Osteoblast (primary cell): ENCODE measurements around the gene TTLL5. TPM values are rescaled to one million over a fixed set of nuclear protein-coding genes. Genes with fewer than 3 reads are reported as not detected.

Experiments
- DNase-seq: peaks from one replicate; pipeline ENCODE4 v3.0.0; 2011; ENCODE audit warnings: low spot score, mixed read lengths; ENCODE audit not compliant: insufficient read length; ENCODE audit errors: missing footprints
- H2AFZ ChIP-seq: 2 replicates; pipeline ENCODE4 v1.6.0; 2011; ENCODE audit warnings: mild to moderate bottlenecking, low read length
- H3K27ac ChIP-seq: 2 replicates; pipeline ENCODE4 v1.5.1; 2011; ENCODE audit warnings: mild to moderate bottlenecking, low read depth, low read length, moderate library complexity
- H3K27me3 ChIP-seq: 2 replicates; pipeline ENCODE4 v1.6.0; 2012; ENCODE audit warnings: mild to moderate bottlenecking, control low read depth, inconsistent platforms, low read length, moderate library complexity; ENCODE audit not compliant: insufficient read depth
- H3K36me3 ChIP-seq: 2 replicates; pipeline ENCODE4 v1.5.1; 2011; ENCODE audit warnings: mild to moderate bottlenecking, low read length, control low read depth, moderate library complexity; ENCODE audit not compliant: insufficient read depth
- H3K4me1 ChIP-seq: 2 replicates; pipeline ENCODE4 v1.5.1; 2011; ENCODE audit warnings: mild to moderate bottlenecking, low read length, control low read depth, moderate library complexity; ENCODE audit not compliant: insufficient read depth
- H3K4me2 ChIP-seq: 2 replicates; pipeline ENCODE4 v1.6.0; 2011; ENCODE audit warnings: mild to moderate bottlenecking, low read length; ENCODE audit not compliant: insufficient read depth
- H3K4me3 ChIP-seq: fragments of 200-600 bp; sonication (generic); 3 replicates; pipeline ENCODE4 v1.5.1; 2012; ENCODE audit warnings: mild to moderate bottlenecking, low read length, inconsistent platforms; ENCODE audit not compliant: insufficient read depth
- H3K79me2 ChIP-seq: 2 replicates; pipeline ENCODE4 v1.6.0; 2012; ENCODE audit warnings: mild to moderate bottlenecking, low read length, control low read depth, inconsistent platforms; ENCODE audit not compliant: insufficient read depth
- H3K9me3 ChIP-seq: 2 replicates; pipeline ENCODE4 v1.5.1; 2011; ENCODE audit warnings: low read depth, low read length, control low read depth
- H4K20me1 ChIP-seq: 2 replicates; pipeline ENCODE4 v1.6.0; 2012; ENCODE audit warnings: mild to moderate bottlenecking, low read length, control low read depth; ENCODE audit not compliant: insufficient read depth
- total RNA-seq: library from RNA; depleted of rRNA; stranded (reverse); fragments of >200 nt; gene quantifications from 2 replicates; pipeline ENCODE4 v1.2.3, GENCODE V29; 2012
- TF ChIP-seq, protein P1 (sequence below): IDR thresholded peaks from 2 replicates; pipeline ENCODE4 v1.5.1; 2011; ENCODE audit warnings: mild to moderate bottlenecking, low read depth, low read length, moderate library complexity; ENCODE audit errors: extremely low read depth

The TTLL5 gene
- total RNA-seq, 1 donor, result 30.4 TPM

DNA sequence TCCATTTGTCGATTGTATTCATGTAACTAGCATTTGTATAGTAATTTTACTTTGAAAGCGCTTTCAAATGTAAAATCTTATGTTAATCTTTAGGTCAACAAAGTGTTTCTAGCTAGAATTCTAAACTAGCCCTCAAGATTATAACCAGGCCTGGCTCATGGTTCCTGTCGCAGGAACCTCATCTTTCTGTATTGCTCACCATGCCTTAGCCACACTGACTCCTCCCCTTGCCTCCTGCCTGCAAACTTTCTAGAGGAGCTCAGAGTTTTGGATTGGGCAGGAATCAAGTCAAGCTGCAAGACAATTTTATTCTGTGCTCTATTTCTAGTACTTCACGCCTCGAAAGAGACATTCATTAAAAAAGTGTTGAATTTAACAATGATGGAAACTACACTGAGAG lies 220.9 kb downstream of the TTLL5 start:
- H3K79me2 ChIP-seq, result no peaks in the 10 kb centered on the region
- no peak overlapping the region for H3K4me3 ChIP-seq
- H3K27ac ChIP-seq, result no peak overlapping the region
- DNase-seq, result no peak
- no peaks in the 10 kb centered on the region for H3K36me3 ChIP-seq
- no peak overlapping the region for H3K4me2 ChIP-seq
- no peaks in the 10 kb centered on the region for H3K27me3 ChIP-seq
- no peaks in the 10 kb centered on the region for H3K9me3 ChIP-seq
- no peak overlapping the region for H2AFZ ChIP-seq
- TF ChIP-seq, protein P1, sequence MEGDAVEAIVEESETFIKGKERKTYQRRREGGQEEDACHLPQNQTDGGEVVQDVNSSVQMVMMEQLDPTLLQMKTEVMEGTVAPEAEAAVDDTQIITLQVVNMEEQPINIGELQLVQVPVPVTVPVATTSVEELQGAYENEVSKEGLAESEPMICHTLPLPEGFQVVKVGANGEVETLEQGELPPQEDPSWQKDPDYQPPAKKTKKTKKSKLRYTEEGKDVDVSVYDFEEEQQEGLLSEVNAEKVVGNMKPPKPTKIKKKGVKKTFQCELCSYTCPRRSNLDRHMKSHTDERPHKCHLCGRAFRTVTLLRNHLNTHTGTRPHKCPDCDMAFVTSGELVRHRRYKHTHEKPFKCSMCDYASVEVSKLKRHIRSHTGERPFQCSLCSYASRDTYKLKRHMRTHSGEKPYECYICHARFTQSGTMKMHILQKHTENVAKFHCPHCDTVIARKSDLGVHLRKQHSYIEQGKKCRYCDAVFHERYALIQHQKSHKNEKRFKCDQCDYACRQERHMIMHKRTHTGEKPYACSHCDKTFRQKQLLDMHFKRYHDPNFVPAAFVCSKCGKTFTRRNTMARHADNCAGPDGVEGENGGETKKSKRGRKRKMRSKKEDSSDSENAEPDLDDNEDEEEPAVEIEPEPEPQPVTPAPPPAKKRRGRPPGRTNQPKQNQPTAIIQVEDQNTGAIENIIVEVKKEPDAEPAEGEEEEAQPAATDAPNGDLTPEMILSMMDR, result no peak
- H3K4me1 ChIP-seq, result peaks cover 58% of the 10 kb centered on the region
- H4K20me1 ChIP-seq, result no peaks in the 10 kb centered on the region

DNA sequence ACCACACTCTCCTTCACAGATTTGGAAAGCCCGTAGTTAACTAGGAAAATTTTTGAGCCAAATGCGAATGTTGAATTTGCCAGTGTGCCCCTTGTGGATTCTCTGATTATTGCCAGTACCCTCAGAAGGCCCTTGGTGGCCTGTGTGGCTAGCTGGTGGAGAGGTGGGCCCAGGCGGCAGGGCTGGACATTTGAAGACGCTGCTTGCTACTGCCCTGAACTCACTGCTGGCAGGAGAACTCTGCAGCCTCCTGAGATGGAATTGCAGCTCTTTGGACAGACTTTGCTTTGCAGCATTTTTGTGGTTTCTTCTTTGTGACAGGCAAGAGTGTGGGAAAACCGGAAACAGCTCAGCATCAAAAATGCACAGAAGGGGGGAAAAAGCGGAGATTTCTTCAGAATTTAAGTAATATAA lies 223.2 kb downstream of the TTLL5 start:
- no peak overlapping the region for H3K4me3 ChIP-seq
- peak overlapping the region; percentile 88 for H3K27ac ChIP-seq
- no peaks in the 10 kb centered on the region for H3K9me3 ChIP-seq
- no peaks in the 10 kb centered on the region for H3K36me3 ChIP-seq
- H3K79me2 ChIP-seq, result no peaks in the 10 kb centered on the region
- no peaks in the 10 kb centered on the region for H3K27me3 ChIP-seq
- no peaks in the 10 kb centered on the region for H4K20me1 ChIP-seq
- peak; percentile 66 for DNase-seq
- H3K4me2 ChIP-seq, result peak overlapping the region; percentile 51
- TF ChIP-seq, protein P1, result peak; percentile 37
- peak overlapping the region; percentile 56 for H2AFZ ChIP-seq
- peaks cover 39% of the 10 kb centered on the region for H3K4me1 ChIP-seq

DNA sequence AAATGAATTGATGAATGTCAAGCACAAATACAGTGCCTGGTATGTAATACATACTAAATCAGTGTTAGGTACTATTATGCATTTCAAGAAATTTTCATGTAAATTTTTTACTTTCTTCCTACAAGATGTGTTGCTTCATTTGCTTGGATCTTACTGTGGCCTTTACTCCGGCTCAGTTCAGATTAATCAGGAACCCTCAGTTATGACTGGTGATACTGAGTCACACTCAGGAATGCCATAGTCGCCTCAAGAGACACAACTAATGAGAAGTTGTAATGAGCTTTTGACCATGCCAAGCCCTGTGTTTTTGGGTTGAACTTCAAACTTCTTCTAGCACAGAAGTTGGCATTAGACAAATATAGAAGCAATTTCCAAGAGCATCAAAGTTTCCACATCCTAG lies 224.8 kb downstream of the TTLL5 start:
- peaks cover 34% of the 10 kb centered on the region for H3K4me1 ChIP-seq
- H3K27me3 ChIP-seq, result no peaks in the 10 kb centered on the region
- no peaks in the 10 kb centered on the region for H3K36me3 ChIP-seq
- H2AFZ ChIP-seq, result no peak overlapping the region
- H3K79me2 ChIP-seq, result no peaks in the 10 kb centered on the region
- DNase-seq, result no peak
- H3K4me2 ChIP-seq, result peak overlapping the region; percentile 42
- peak overlapping the region; percentile 88 for H3K27ac ChIP-seq
- TF ChIP-seq, protein P1, result no peak
- H4K20me1 ChIP-seq, result no peaks in the 10 kb centered on the region
- H3K4me3 ChIP-seq, result no peak overlapping the region
- no peaks in the 10 kb centered on the region for H3K9me3 ChIP-seq

DNA sequence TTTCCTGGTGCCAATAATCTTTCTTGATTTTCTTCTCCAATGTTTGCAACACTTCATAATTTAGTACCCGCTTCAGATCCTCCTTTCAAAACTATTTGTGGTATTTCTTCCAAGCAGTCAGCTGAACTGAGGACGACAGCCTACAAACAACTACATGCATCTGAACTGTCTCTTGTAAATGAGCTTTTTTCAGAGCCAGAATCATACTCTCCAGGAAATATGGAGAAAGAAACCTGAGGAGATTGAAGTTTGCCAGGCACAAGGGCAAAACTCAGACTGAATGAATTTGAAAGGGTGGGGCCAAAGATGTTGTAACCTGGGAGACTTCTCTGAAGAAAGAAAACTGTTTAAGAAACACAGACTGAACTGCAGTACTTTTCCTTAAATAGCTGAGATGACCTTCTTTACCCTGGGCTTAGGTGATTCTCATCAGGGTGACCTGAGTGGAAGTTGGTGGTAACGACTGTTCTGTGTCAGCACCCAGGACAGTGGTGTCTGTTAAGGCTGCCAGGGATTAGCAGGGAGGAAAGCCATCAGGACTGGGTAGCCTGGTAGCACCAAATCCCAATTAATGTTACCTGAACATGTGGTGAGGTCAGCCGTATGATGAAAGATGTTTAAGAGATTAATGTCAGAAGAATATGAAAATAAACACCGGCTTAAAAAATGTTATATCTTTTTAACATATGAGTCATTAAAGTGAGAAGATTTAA lies 225.7 kb downstream of the TTLL5 start:
- Histone ChIP-seq H3K27ac (peak overlapping the region; percentile 88), H3K9me3 (no peaks in the 10 kb centered on the region), H3K4me2 (peak overlapping the region; percentile 42), H4K20me1 (no peaks in the 10 kb centered on the region), H3K79me2 (no peaks in the 10 kb centered on the region), H2AFZ (no peak overlapping the region), H3K36me3 (no peaks in the 10 kb centered on the region), H3K27me3 (no peaks in the 10 kb centered on the region), H3K4me3 (no peak overlapping the region), H3K4me1 (peaks cover 34% of the 10 kb centered on the region)
- peak; percentile 39 for DNase-seq
- TF ChIP-seq, protein P1, result no peak
